Caco-2 (cell line): ENCODE measurements around the gene F8A3. TPM values are rescaled to one million over a fixed set of nuclear protein-coding genes. Genes with fewer than 3 reads are reported as not detected.

Source experiments
- BruUV-seq: library from RNA; stranded (reverse); fragments of 400-500 nt; replicated peaks from 2 replicates; lab custom pipeline; 2021; lab: Mats Ljungman, UMichigan
- CTCF ChIA-PET: fragments of 300-600 bp; sonication (Branson Sonifier 250); formaldehyde crosslinking; loops from one replicate; lab custom pipeline; 2022; ENCODE audit warnings: antibody characterized with exemption; lab: Charles Lee
- POLR2A ChIA-PET: fragments of 300-600 bp; sonication (Branson Sonifier 250); formaldehyde crosslinking; loops from one replicate; lab custom pipeline; 2022; ENCODE audit warnings: antibody characterized with exemption; lab: Charles Lee
- DNase-seq, 2 experiments: peaks; one replicate each; pipeline versions ENCODE4 v3.0.0 to v3.0.0-alpha.2; 2020 to 2022
- H3K27me3 ChIP-seq: replicated peaks from 2 replicates; pipeline ENCODE4 v1.6.0; 2011; ENCODE audit warnings: low read length; ENCODE audit not compliant: control insufficient read depth, insufficient read depth
- H3K36me3 ChIP-seq: 2 replicates; pipeline ENCODE4 v1.5.1; 2011; ENCODE audit warnings: low read length; ENCODE audit not compliant: control insufficient read depth, insufficient read depth
- H3K4me1 ChIP-seq: fragments of 250-450 bp; sonication (Bioruptor Pico); 2 replicates; pipeline ENCODE4 v1.5.1; 2020; ENCODE audit warnings: mild to moderate bottlenecking
- H3K4me3 ChIP-seq: 2 replicates; pipeline ENCODE4 v1.5.1; 2011; ENCODE audit warnings: low read depth, mild to moderate bottlenecking, control low read depth, low read length
- H3K9me3 ChIP-seq: fragments of 250-450 bp; sonication (Bioruptor Pico); 2 replicates; pipeline ENCODE4 v1.5.1; 2020; ENCODE audit warnings: mild to moderate bottlenecking, moderate library complexity
- H3K27ac Mint-ChIP-seq: one replicate; pipeline ENCODE4 v1.8.0; 2022; ENCODE audit warnings: mixed read lengths; ENCODE audit not compliant: unreplicated experiment
- H3K27me3 Mint-ChIP-seq: one replicate; pipeline ENCODE4 v1.8.0; 2022; ENCODE audit warnings: mixed read lengths; ENCODE audit not compliant: insufficient read depth, unreplicated experiment
- H3K36me3 Mint-ChIP-seq: one replicate; pipeline ENCODE4 v1.8.0; 2022; ENCODE audit warnings: mild to moderate bottlenecking, mixed read lengths; ENCODE audit not compliant: insufficient read depth, unreplicated experiment
- H3K4me1 Mint-ChIP-seq: one replicate; pipeline ENCODE4 v1.8.0; 2022; ENCODE audit warnings: low read depth, mixed read lengths; ENCODE audit not compliant: unreplicated experiment
- H3K4me3 Mint-ChIP-seq: one replicate; pipeline ENCODE4 v1.8.0; 2022; ENCODE audit warnings: mild to moderate bottlenecking, moderate library complexity, mixed read lengths; ENCODE audit not compliant: unreplicated experiment
- H3K9me3 Mint-ChIP-seq: one replicate; pipeline ENCODE4 v1.8.0; 2022; ENCODE audit warnings: mixed read lengths; ENCODE audit not compliant: unreplicated experiment
- intact Hi-C: fragments of 100-400 bp; cut with micrococcal nuclease; formaldehyde crosslinking; loops from one replicate; pipeline ENCODE4 v1.10.0; 2022; ENCODE audit not compliant: unreplicated experiment
- microRNA-seq: library from miRNA; unstranded; fragments of <30 nt; microRNA quantifications from one replicate; pipeline ENCODE4 v1.2.0, GENCODE V29; 2022
- total RNA-seq: library from RNA; stranded (reverse); gene quantifications from 2 replicates; pipeline ENCODE4 v1.2.3, GENCODE V29; 2022
- TF ChIP-seq, protein P1 (sequence below), 2 experiments: fragments of 200-600 bp in 1 of 2; IDR thresholded peaks; 1 replicate in 1 of 2; 2 replicates in 1 of 2; pipeline versions ENCODE4 v1.5.1 to v1.8.0; 2011 to 2022; ENCODE audit warnings: antibody characterized with exemption in 1 of 2, control low read depth in 1 of 2, inconsistent platforms in 1 of 2, low read depth in 1 of 2, low read length in 1 of 2, mild to moderate bottlenecking in 1 of 2, moderate library complexity in 1 of 2; ENCODE audit not compliant: insufficient read depth in 1 of 2, severe bottlenecking in 1 of 2, unreplicated experiment in 1 of 2

Gene F8A3
- total RNA-seq, 1 experiment from 2014 or later, result 7.5 TPM

DNA sequence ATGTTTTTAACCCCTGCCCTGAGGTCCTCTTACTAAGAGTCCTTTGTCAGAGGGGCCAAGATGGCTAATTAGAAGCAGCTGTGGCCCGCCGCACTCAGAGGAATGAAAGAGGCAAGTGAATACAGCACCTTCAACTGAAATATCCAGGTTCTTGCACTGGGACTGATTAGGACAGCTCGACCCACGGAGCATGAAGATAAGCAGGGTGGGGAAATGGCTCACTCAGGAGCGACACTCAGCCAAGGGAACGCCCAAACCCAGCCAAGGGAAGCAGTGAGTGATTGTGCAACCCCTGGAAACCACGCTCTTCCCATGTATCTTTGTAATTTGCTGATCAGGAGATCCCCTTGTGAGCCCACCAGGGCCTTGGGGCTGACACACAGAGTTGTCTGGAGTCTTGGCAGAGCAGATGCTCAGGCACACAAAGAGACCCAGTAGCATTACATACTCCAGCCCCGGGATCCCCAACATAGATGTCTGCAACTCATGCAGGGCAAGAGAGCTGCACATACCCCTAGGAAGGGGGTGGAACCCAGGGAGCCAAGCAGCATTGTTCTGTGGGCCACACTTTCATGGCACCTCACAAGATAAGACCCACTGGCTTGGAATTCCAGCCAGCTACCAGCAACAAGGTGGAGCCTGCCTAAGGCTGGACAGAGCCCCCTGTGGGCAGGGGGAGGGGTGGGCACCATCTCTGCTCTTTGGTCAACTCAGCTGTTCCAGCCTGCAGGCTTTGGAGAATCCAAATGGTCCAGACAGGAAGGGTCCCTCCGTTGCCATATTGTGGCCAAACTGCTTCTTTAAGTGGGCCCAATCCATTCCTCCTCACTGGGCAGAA, 23.3 kb downstream of the F8A3 start:
- H3K4me1 ChIP-seq, result no peaks in the 10 kb centered on the region
- POLR2A ChIA-PET, result no interaction called here
- no TSS peak for BruUV-seq
- H3K4me3 ChIP-seq, result no peak overlapping the region
- Mint-ChIP-seq H3K27me3 (no peaks in the 10 kb centered on the region), H3K4me3 (no peak overlapping the region), H3K36me3 (no peaks in the 10 kb centered on the region), H3K4me1 (no peaks in the 10 kb centered on the region), H3K27ac (no peak overlapping the region), H3K9me3 (no peaks in the 10 kb centered on the region)
- no peaks in the 10 kb centered on the region for H3K9me3 ChIP-seq
- CTCF ChIA-PET, result no interaction called here
- DNase-seq, result no peak
- no peaks in the 10 kb centered on the region for H3K36me3 ChIP-seq
- intact Hi-C loops, result no loop called here
- H3K27me3 ChIP-seq, result no peaks in the 10 kb centered on the region
- TF ChIP-seq, protein P1, sequence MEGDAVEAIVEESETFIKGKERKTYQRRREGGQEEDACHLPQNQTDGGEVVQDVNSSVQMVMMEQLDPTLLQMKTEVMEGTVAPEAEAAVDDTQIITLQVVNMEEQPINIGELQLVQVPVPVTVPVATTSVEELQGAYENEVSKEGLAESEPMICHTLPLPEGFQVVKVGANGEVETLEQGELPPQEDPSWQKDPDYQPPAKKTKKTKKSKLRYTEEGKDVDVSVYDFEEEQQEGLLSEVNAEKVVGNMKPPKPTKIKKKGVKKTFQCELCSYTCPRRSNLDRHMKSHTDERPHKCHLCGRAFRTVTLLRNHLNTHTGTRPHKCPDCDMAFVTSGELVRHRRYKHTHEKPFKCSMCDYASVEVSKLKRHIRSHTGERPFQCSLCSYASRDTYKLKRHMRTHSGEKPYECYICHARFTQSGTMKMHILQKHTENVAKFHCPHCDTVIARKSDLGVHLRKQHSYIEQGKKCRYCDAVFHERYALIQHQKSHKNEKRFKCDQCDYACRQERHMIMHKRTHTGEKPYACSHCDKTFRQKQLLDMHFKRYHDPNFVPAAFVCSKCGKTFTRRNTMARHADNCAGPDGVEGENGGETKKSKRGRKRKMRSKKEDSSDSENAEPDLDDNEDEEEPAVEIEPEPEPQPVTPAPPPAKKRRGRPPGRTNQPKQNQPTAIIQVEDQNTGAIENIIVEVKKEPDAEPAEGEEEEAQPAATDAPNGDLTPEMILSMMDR (IDR thresholded peaks at IDR 0.05; ENCODE audit: insufficient read depth in 1 of 2, low read depth in 1 of 2, low read length in 1 of 2, severe bottlenecking in 1 of 2, unreplicated experiment in 1 of 2), result no peak

DNA sequence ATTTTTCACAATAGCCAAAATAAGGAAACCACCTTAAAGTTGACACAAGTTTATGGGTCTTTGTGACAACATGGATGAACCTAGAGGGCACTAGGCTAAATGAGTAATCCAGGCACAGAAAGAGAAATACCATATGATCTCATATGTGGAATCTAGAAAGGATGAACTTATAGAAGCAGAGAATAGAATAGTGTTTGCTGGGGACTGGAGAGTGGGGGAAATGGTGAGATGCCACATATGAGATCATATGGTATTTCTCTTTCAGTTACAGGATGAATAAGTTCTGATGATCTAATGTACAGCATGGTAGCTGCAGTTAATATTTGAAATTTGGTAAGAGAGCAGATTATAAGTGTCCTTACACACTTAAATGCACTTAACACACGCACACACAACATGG, 40.7 kb downstream of the F8A3 start:
- Histone ChIP-seq H3K27me3 (no peaks in the 10 kb centered on the region), H3K9me3 (no peaks in the 10 kb centered on the region), H3K4me1 (no peaks in the 10 kb centered on the region), H3K36me3 (no peaks in the 10 kb centered on the region), H3K4me3 (no peak overlapping the region)
- TF ChIP-seq, protein P1 (IDR thresholded peaks at IDR 0.05; ENCODE audit: insufficient read depth in 1 of 2, low read depth in 1 of 2, low read length in 1 of 2, severe bottlenecking in 1 of 2, unreplicated experiment in 1 of 2), result no peak
- no peaks in the 10 kb centered on the region for H3K36me3 Mint-ChIP-seq
- BruUV-seq, result no TSS peak
- no peak for DNase-seq
- ChIA-PET CTCF (no interaction called here), POLR2A (no interaction called here)
- intact Hi-C loops, result no loop called here
- H3K27me3 Mint-ChIP-seq, result no peaks in the 10 kb centered on the region
- no peaks in the 10 kb centered on the region for H3K4me1 Mint-ChIP-seq
- H3K9me3 Mint-ChIP-seq, result no peaks in the 10 kb centered on the region
- H3K4me3 Mint-ChIP-seq, result no peak overlapping the region
- H3K27ac Mint-ChIP-seq, result no peak overlapping the region

Small RNA genes lying within 50 kb of the gene (microRNA-seq; reads per million reads assigned to microRNA genes)
- gene MIR1184-3, result not detected

Other genes with a start within 250 kb of the F8A3 start
- 54.8 and 56.8 TPM in 2 replicates for gene VBP1, start 242.2 kb downstream of the F8A3 start, total RNA-seq
- 0.18 and 0.23 TPM in 2 replicates for gene RAB39B, start 194.1 kb downstream of the F8A3 start, total RNA-seq
- not detected in 2 replicates for gene CLIC2, start 124.0 kb downstream of the F8A3 start, total RNA-seq
- not detected in 2 replicates for gene F8A2, start 76.5 kb downstream of the F8A3 start, total RNA-seq
- 0.16 and 0.28 TPM in 2 replicates for gene SPRY3, start 154.0 kb upstream of the F8A3 start, total RNA-seq
- 12.4 and 14.0 TPM in 2 replicates for gene TMLHE, start 154.3 kb upstream of the F8A3 start, total RNA-seq